Measurements from ENCODE around the gene ADAT2. TPM values are rescaled to one million over a fixed set of nuclear protein-coding genes. Genes with fewer than 3 reads are reported as not detected.

ADAT2 gene
- total and polyA plus RNA-seq, 8 donors: 1.1 to 20.0 (median 6.8) TPM; not detected in 1

GRCh38 chr6:143468026-143468425 is 17.5 kb upstream of the ADAT2 start:
- intact Hi-C loops (cut with DNase I; ENCODE audit: low total_unique reads): no loop called here
- TF ChIP-seq POLR2AphosphoS5 (IDR thresholded peaks at IDR 0.05) (no peak), POLR2A (IDR thresholded peaks at IDR 0.05) (no peak), EP300 (IDR thresholded peaks at IDR 0.05) (no peak), CTCF (IDR thresholded peaks at IDR 0.05) (no peak)
- Histone ChIP-seq H3K9me3 (no peaks in the 10 kb centered on the region), H3K4me1 (no peaks in the 10 kb centered on the region), H3K36me3 (peaks cover 0 to 48% (median 45%) of the 10 kb centered on the region in 4 donors), H3K27ac (no peak overlapping the region), H3K4me3 (no peak overlapping the region), H3K27me3 (no peaks in the 10 kb centered on the region)
- DNase-seq: no peak

GRCh38 chr6:143465546-143465945 is 15.1 kb upstream of the ADAT2 start:
- WGBS, 5 donors: 62 to 76% (median 63%) methylated on average over 2 of the region's 2 CpGs

GRCh38 chr6:143457563-143458359 is 7.3 kb upstream of the ADAT2 start:
- no peaks in the 10 kb centered on the region for H3K27me3 ChIP-seq
- intact Hi-C loops (cut with DNase I; ENCODE audit: low total_unique reads): no loop called here
- DNase-seq: peak in 1 of 2 donors; percentile 78
- 33 to 61% (median 49%) methylated on average over 2 of the region's 2 CpGs for WGBS, 5 donors
- H3K27ac ChIP-seq: peak overlapping the region in 4 of 5 donors; percentile 14 to 75 (median 56)
- peaks cover 0 to 34% (median 27%) of the 10 kb centered on the region in 4 donors for H3K36me3 ChIP-seq
- H3K9me3 ChIP-seq: no peaks in the 10 kb centered on the region
- no peak overlapping the region for H3K4me3 ChIP-seq
- TF ChIP-seq POLR2AphosphoS5 (IDR thresholded peaks at IDR 0.05) (no peak), EP300 (IDR thresholded peaks at IDR 0.05) (no peak), CTCF (IDR thresholded peaks at IDR 0.05) (no peak), POLR2A (IDR thresholded peaks at IDR 0.05) (no peak)
- H3K4me1 ChIP-seq: peaks cover 0 to 46% (median 16%) of the 10 kb centered on the region in 4 donors

More at GRCh38 chr6:143465546-143465945, 15.1 kb upstream of the ADAT2 start:
- Histone ChIP-seq H3K9me3 (no peaks in the 10 kb centered on the region), H3K27ac (no peak overlapping the region), H3K4me3 (no peak overlapping the region), H3K4me1 (no peaks in the 10 kb centered on the region), H3K27me3 (no peaks in the 10 kb centered on the region), H3K36me3 (peaks cover 0 to 48% (median 47%) of the 10 kb centered on the region in 4 donors)
- intact Hi-C loops (cut with DNase I; ENCODE audit: low total_unique reads): no loop called here
- no peak for DNase-seq
- no peak for TF ChIP-seq CTCF (IDR thresholded peaks at IDR 0.05)
- no peak for TF ChIP-seq EP300 (IDR thresholded peaks at IDR 0.05)
- no peak for TF ChIP-seq POLR2AphosphoS5 (IDR thresholded peaks at IDR 0.05)
- TF ChIP-seq POLR2A (IDR thresholded peaks at IDR 0.05): no peak

- 18 to 29% (median 23%) methylated on average over 4 of the region's 4 CpGs for WGBS, 5 donors
- peaks cover 13 to 48% (median 30%) of the 10 kb centered on the region in 4 donors for H3K4me1 ChIP-seq
- H3K27me3 ChIP-seq: no peaks in the 10 kb centered on the region
- H3K4me3 ChIP-seq: peak overlapping the region; percentile 63 to 94 (median 80)
- peak overlapping the region in 4 of 5 donors; percentile 75 to 87 (median 83) for H3K27ac ChIP-seq
- no peak for TF ChIP-seq POLR2AphosphoS5 (IDR thresholded peaks at IDR 0.05)
- no peak for TF ChIP-seq CTCF (IDR thresholded peaks at IDR 0.05)
- no peak for TF ChIP-seq POLR2A (IDR thresholded peaks at IDR 0.05)
- TF ChIP-seq EP300 (IDR thresholded peaks at IDR 0.05): no peak
- peaks cover 0 to 8% (median 2%) of the 10 kb centered on the region in 4 donors for H3K36me3 ChIP-seq
- intact Hi-C loops (cut with DNase I; ENCODE audit: low total_unique reads): no loop called here
- no peaks in the 10 kb centered on the region for H3K9me3 ChIP-seq
- DNase-seq: no peak
Observed at GRCh38 chr6:143451531-143451930, 1.0 kb upstream of the ADAT2 start.

Measured in stomach (tissue), 9 donors.